GM12892 (cell line): ENCODE measurements around the gene STAG1.

Experiments used
- POLR2A ChIP-seq: IDR thresholded peaks from 2 replicates; pipeline ENCODE4 v1.6.1; 2011; ENCODE audit warnings: low read depth, low read length, control low read depth
- TAF1 ChIP-seq: IDR thresholded peaks from 2 replicates; pipeline ENCODE4 v1.6.1; 2011; ENCODE audit warnings: low read depth, mild to moderate bottlenecking, control low read depth, low read length, borderline replicate concordance

DNA sequence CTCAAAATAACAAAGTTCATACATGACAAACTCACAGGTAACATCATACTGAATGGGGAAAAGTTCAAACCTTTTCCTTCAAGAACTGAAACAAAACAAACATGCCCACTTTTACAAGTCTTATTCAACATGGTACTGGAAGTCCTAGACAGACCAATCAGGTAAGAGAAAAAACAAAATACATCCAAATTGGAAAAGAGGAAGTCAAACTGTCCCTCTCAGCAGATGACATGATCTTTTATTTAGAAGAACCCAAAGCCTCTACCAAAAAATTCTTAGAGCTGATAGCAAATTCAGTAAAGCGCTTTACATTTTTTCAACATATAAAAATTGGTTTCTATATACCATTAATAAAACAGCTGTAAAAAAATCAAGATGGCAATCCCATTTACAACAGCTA lies 219.4 kb downstream of the STAG1 start:
- no peak for TF ChIP-seq POLR2A
- TF ChIP-seq TAF1 = no peak
